OCI-LY7 (cell line): Measurements from ENCODE around the gene GRB7. TPM values are rescaled to one million over a fixed set of nuclear protein-coding genes. Genes with fewer than 3 reads are reported as not detected.

Experiments used
- BruUV-seq: library from RNA; stranded (reverse); fragments of 400-500 nt; replicated peaks from 2 replicates; lab custom pipeline; 2021; lab: Mats Ljungman, UMichigan
- CTCF ChIA-PET: fragments of 300-600 bp; sonication (Branson Sonifier 250); formaldehyde crosslinking; loops from one replicate; lab custom pipeline; 2022; ENCODE audit warnings: antibody characterized with exemption; ENCODE audit not compliant: unreplicated experiment; lab: Charles Lee
- POLR2A ChIA-PET: fragments of 300-600 bp; sonication (Branson Sonifier 250); formaldehyde crosslinking; loops from one replicate; lab custom pipeline; 2022; ENCODE audit warnings: antibody characterized with exemption; lab: Charles Lee
- DNase-seq: peaks from one replicate; pipeline ENCODE4 v3.0.0-alpha.2; 2015; ENCODE audit warnings: low spot score
- H2AFZ ChIP-seq: fragments of 200-600 bp; sonication (generic), shearing (Covaris generic); 2 replicates; pipeline ENCODE4 v1.6.1; 2014; ENCODE audit warnings: mild to moderate bottlenecking, antibody characterized with exemption, low read length, moderate library complexity
- H3K27ac ChIP-seq: fragments of 200-600 bp; sonication (generic); 2 replicates; pipeline ENCODE4 v1.5.1; 2014; ENCODE audit warnings: mixed run types, low read depth, mild to moderate bottlenecking, moderate library complexity, low read length, inconsistent platforms; ENCODE audit not compliant: poor library complexity, severe bottlenecking
- H3K36me3 ChIP-seq: fragments of 200-600 bp; sonication (generic); 2 replicates; pipeline ENCODE4 v1.6.1; 2014; ENCODE audit warnings: mild to moderate bottlenecking, antibody characterized with exemption, low read length, moderate library complexity, mixed read lengths; ENCODE audit not compliant: insufficient read depth
- H3K4me1 ChIP-seq: fragments of 200-600 bp; sonication (generic); 2 replicates; pipeline ENCODE4 v1.5.1; 2014; ENCODE audit warnings: mild to moderate bottlenecking, low read length; ENCODE audit not compliant: insufficient read depth, poor library complexity, severe bottlenecking
- H3K4me2 ChIP-seq: fragments of 200-600 bp; sonication (generic); 2 replicates; pipeline ENCODE4 v1.6.1; 2014; ENCODE audit warnings: mild to moderate bottlenecking, low read length
- H3K4me3 ChIP-seq: fragments of 200-600 bp; sonication (generic); 2 replicates; pipeline ENCODE4 v1.5.1; 2014; ENCODE audit warnings: mild to moderate bottlenecking, low read depth, low read length; ENCODE audit not compliant: poor library complexity, severe bottlenecking
- H3K79me2 ChIP-seq: fragments of 200-600 bp; sonication (generic); 2 replicates; pipeline ENCODE4 v1.6.1; 2016; ENCODE audit warnings: low read depth, mild to moderate bottlenecking, low read length, moderate library complexity, mixed read lengths; ENCODE audit not compliant: insufficient read depth
- H3K9me2 ChIP-seq: fragments of 200-600 bp; sonication (generic); 2 replicates; pipeline ENCODE4 v1.6.1; 2016; ENCODE audit warnings: mild to moderate bottlenecking, low read length, mixed read lengths; ENCODE audit not compliant: insufficient read depth
- H3K9me3 ChIP-seq: fragments of 200-600 bp; sonication (generic); 2 replicates; pipeline ENCODE4 v1.6.1; 2014; ENCODE audit warnings: mild to moderate bottlenecking, mixed run types, low read length, mixed read lengths
- H4K20me1 ChIP-seq: fragments of 200-600 bp; sonication (generic); 2 replicates; pipeline ENCODE4 v1.6.1; 2014; ENCODE audit warnings: mild to moderate bottlenecking, antibody characterized with exemption, low read length, moderate library complexity, mixed read lengths; ENCODE audit not compliant: insufficient read depth
- CTCF ChIP-seq: fragments of 200-600 bp; sonication (generic); conservative IDR thresholded peaks from 2 replicates; pipeline ENCODE4 v1.5.1; 2014; ENCODE audit warnings: mild to moderate bottlenecking, antibody characterized with exemption, low read length, moderate library complexity, mixed read lengths
- EZH2phosphoT487 ChIP-seq: fragments of 200-600 bp; sonication (generic); IDR thresholded peaks from 2 replicates; pipeline ENCODE4 v1.6.1; 2018; ENCODE audit warnings: low read depth, borderline replicate concordance, mild to moderate bottlenecking, mixed run types, antibody characterized with exemption, low read length, moderate library complexity, mixed read lengths
- intact Hi-C: fragments of 100-400 bp; cut with micrococcal nuclease; formaldehyde crosslinking; loops from one replicate; pipeline ENCODE4 v1.10.0; 2022; ENCODE audit not compliant: unreplicated experiment
- total RNA-seq, 2 experiments: library from RNA; depleted of rRNA in 1 of 2; stranded (reverse); fragments of >200 nt in 1 of 2; shearing (Covaris generic) in 1 of 2; gene quantifications; 2 replicates each; pipeline ENCODE4 v1.2.3, GENCODE V29; 2014 to 2022

The GRB7 gene
- total RNA-seq, 2 experiments from 2014 or later = 0.25 TPM; not detected in 1

DNA sequence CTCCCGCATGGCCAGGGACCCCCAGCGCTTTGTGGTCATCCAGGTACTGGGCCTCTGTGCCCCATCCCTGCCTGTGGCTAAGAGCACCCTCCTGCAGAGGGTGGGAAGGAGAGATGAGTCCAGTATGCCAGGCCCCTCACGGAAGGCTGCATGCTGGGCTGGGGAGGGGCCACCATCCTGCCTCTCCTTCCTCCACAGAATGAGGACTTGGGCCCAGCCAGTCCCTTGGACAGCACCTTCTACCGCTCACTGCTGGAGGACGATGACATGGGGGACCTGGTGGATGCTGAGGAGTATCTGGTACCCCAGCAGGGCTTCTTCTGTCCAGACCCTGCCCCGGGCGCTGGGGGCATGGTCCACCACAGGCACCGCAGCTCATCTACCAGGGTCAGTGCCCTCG lies 11.1 kb upstream of the GRB7 start:
- H3K27ac ChIP-seq = no peak overlapping the region
- no peak for DNase-seq
- peaks cover 8% of the 10 kb centered on the region; the same call in 1 of the 2 replicates for H3K79me2 ChIP-seq
- no peak overlapping the region for H3K4me3 ChIP-seq
- peaks cover 15% of the 10 kb centered on the region; the same call in 1 of the 2 replicates for H3K36me3 ChIP-seq
- peaks cover 9% of the 10 kb centered on the region for H3K4me1 ChIP-seq
- intact Hi-C loops = no loop called here
- POLR2A ChIA-PET = no interaction called here
- BruUV-seq = no TSS peak
- no peak overlapping the region for H2AFZ ChIP-seq
- H4K20me1 ChIP-seq = no peaks in the 10 kb centered on the region
- H3K4me2 ChIP-seq = no peak overlapping the region
- CTCF ChIA-PET = interaction anchor here (0.6 kb wide), 1 partner anchor 22 kb away, joined by 3 read pairs; no protein-coding TSS in a partner anchor
- no peaks in the 10 kb centered on the region for H3K9me3 ChIP-seq
- TF ChIP-seq EZH2phosphoT487 = no peak
- TF ChIP-seq CTCF = no peak
- H3K9me2 ChIP-seq = no peaks in the 10 kb centered on the region

GRCh38 chr17:39727556-39727955 lies 10.2 kb upstream of the GRB7 start:
- ChIA-PET CTCF (no interaction called here), POLR2A (no interaction called here)
- H3K4me3 ChIP-seq = no peak overlapping the region
- H3K4me1 ChIP-seq = peaks cover 9% of the 10 kb centered on the region
- H3K9me2 ChIP-seq = no peaks in the 10 kb centered on the region
- peaks cover 8% of the 10 kb centered on the region; the same call in 1 of the 2 replicates for H3K79me2 ChIP-seq
- intact Hi-C loops = no loop called here
- BruUV-seq = no TSS peak
- H3K36me3 ChIP-seq = peaks cover 15% of the 10 kb centered on the region; the same call in 1 of the 2 replicates
- H3K4me2 ChIP-seq = no peak overlapping the region
- no peaks in the 10 kb centered on the region for H4K20me1 ChIP-seq
- TF ChIP-seq CTCF = no peak
- no peak for TF ChIP-seq EZH2phosphoT487
- no peak overlapping the region for H3K27ac ChIP-seq
- no peak for DNase-seq
- H3K9me3 ChIP-seq = no peaks in the 10 kb centered on the region
- H2AFZ ChIP-seq = no peak overlapping the region

- POLR2A ChIA-PET = interaction anchor here (0.6 to 1.0 kb wide), 7 partner anchors 27 to 385 kb away, joined by 3 to 4 read pairs (median 4); partner anchors contain the start of genes PGAP3 and PSMD3
- TF ChIP-seq CTCF = no peak
- TF ChIP-seq EZH2phosphoT487 = no peak
Observed at GRCh38 chr17:39729280-39729851, 8.4 kb upstream of the GRB7 start.

More at GRCh38 chr17:39729280-39729851, 8.4 kb upstream of the GRB7 start:
- peak overlapping the region; percentile 90 for H3K4me2 ChIP-seq
- no peaks in the 10 kb centered on the region for H3K9me3 ChIP-seq
- intact Hi-C loops = no loop called here
- TSS peak; percentile 90 for BruUV-seq
- CTCF ChIA-PET = interaction anchor here (0.6 to 1.1 kb wide), 4 partner anchors 13 to 166 kb away, joined by 3 to 10 read pairs (median 4); no protein-coding TSS in a partner anchor
- H3K9me2 ChIP-seq = no peaks in the 10 kb centered on the region
- H4K20me1 ChIP-seq = no peaks in the 10 kb centered on the region
- H3K4me3 ChIP-seq = peak overlapping the region; percentile 75
- H3K79me2 ChIP-seq = peaks cover 8% of the 10 kb centered on the region; the same call in 1 of the 2 replicates
- peaks cover 15% of the 10 kb centered on the region; the same call in 1 of the 2 replicates for H3K36me3 ChIP-seq
- DNase-seq = no peak
- peak overlapping the region; percentile 36 for H3K27ac ChIP-seq
- no peak overlapping the region; the same call in 1 of the 2 replicates for H2AFZ ChIP-seq
- H3K4me1 ChIP-seq = peaks cover 9% of the 10 kb centered on the region
